ENCODE data around the gene GLIS1. TPM values are rescaled to one million over a fixed set of nuclear protein-coding genes. Genes with fewer than 3 reads are reported as not detected.

GLIS1 gene
- total RNA-seq, 1 experiment from 2014 or later = 0.39 TPM

DNA sequence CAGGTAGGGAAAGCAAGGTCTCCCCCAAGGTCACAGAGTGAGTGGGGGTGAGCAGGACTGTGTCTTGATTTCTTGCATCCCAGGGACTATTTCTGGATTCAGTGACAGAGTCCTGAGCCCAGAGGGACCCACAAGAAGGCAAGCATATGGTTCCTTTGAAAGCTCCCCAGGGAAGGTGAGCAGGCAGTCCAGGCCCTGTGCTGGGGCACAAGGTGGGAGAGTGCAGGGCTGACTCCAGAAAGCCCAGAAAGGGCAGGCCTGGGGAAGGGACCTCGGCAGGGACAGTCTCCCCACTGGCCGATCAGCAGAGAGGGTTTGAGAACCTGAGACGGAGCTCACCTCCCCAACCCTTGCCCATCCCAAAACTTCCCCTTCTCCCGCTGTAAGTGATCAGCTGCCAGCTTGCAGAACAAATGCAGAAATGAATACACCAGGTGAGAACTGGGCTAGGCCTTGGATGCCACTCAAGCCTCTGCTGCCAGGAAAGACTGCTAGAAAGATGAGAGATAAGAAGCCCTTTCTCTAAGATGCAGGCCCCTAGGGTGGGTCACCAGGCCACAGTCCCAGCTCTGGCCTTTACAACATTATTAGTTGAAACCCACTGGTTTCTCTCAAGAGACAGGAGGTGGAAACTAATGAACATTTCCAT is 121.0 kb downstream of the GLIS1 start:
- ChIA-PET POLR2A (no interaction called here), CTCF (no interaction called here), RAD21 (ENCODE audit: low non-redundant PET in 1 of 2, low total read pairs in 2 of 2, uncharacterized antibody in 2 of 2, unreplicated experiment in 2 of 2) (no interaction called here)
- H3K4me2 ChIP-seq (ENCODE audit: low read length) = no peak overlapping the region
- H3K4me1 ChIP-seq (ENCODE audit: control insufficient read depth in 1 of 2, insufficient read depth in 2 of 2, low read length in 2 of 2) = no peaks in the 10 kb centered on the region
- H3K27ac ChIP-seq (ENCODE audit: low read depth, low read length) = no peak overlapping the region
- no peak for ATAC-seq
- no peak for DNase-seq (ENCODE audit: low read depth, low spot score)
- no peak overlapping the region for H3K9ac ChIP-seq (ENCODE audit: low read length)
- no TSS peak for BruUV-seq (replicated peaks)
- H3K27me3 ChIP-seq (ENCODE audit: insufficient read depth, low read length) = no peaks in the 10 kb centered on the region
- no peaks in the 10 kb centered on the region for H3K9me2 ChIP-seq (ENCODE audit: insufficient read depth)
- H2AFZ ChIP-seq (ENCODE audit: low read depth, low read length, poor library complexity, severe bottlenecking) = no peak overlapping the region
- H3K9me3 ChIP-seq (ENCODE audit: control insufficient read depth in 1 of 2, insufficient read depth in 1 of 2, low read depth in 1 of 2, low read length in 2 of 2) = no peaks in the 10 kb centered on the region
- intact Hi-C loops (cut with micrococcal nuclease) = no loop called here
- H4K20me1 ChIP-seq (ENCODE audit: insufficient read depth) = no peaks in the 10 kb centered on the region
- no peaks in the 10 kb centered on the region for H3K79me2 ChIP-seq (ENCODE audit: insufficient read depth, low read length)
- no peak overlapping the region for H3K4me3 ChIP-seq (replicated peaks in 1 of 2; ENCODE audit: low read depth in 1 of 2, low read length in 2 of 2)
- no peaks in the 10 kb centered on the region for H3K36me3 ChIP-seq (ENCODE audit: control insufficient read depth in 1 of 2, insufficient read depth in 2 of 2, low read length in 2 of 2)
- TF ChIP-seq EGR1 (IDR thresholded peaks at IDR 0.05; ENCODE audit: low read depth) = no peak
- TF ChIP-seq, protein P1, sequence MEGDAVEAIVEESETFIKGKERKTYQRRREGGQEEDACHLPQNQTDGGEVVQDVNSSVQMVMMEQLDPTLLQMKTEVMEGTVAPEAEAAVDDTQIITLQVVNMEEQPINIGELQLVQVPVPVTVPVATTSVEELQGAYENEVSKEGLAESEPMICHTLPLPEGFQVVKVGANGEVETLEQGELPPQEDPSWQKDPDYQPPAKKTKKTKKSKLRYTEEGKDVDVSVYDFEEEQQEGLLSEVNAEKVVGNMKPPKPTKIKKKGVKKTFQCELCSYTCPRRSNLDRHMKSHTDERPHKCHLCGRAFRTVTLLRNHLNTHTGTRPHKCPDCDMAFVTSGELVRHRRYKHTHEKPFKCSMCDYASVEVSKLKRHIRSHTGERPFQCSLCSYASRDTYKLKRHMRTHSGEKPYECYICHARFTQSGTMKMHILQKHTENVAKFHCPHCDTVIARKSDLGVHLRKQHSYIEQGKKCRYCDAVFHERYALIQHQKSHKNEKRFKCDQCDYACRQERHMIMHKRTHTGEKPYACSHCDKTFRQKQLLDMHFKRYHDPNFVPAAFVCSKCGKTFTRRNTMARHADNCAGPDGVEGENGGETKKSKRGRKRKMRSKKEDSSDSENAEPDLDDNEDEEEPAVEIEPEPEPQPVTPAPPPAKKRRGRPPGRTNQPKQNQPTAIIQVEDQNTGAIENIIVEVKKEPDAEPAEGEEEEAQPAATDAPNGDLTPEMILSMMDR (IDR thresholded peaks at IDR 0.05 in 2 of 3, conservative IDR thresholded peaks at IDR 0.05 in 1 of 3; ENCODE audit: borderline replicate concordance in 1 of 3, insufficient read depth in 1 of 3, low read depth in 2 of 3, low read length in 2 of 3) = no peak
- no peak for TF ChIP-seq ZNF274 (IDR thresholded peaks at IDR 0.05; ENCODE audit: low read depth, low read length)
- TF ChIP-seq, protein P2, sequence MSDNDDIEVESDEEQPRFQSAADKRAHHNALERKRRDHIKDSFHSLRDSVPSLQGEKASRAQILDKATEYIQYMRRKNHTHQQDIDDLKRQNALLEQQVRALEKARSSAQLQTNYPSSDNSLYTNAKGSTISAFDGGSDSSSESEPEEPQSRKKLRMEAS (IDR thresholded peaks at IDR 0.05) = no peak
- TF ChIP-seq ZFX (IDR thresholded peaks at IDR 0.05) = no peak
- TF ChIP-seq CBX3 (IDR thresholded peaks at IDR 0.05; ENCODE audit: low read depth) = no peak
- no peak for TF ChIP-seq RAD21 (IDR thresholded peaks at IDR 0.05; ENCODE audit: low read depth)
- no peak for TF ChIP-seq EZH2 (IDR thresholded peaks at IDR 0.05)
- no peak for TF ChIP-seq TCF7L2 (IDR thresholded peaks at IDR 0.05; ENCODE audit: borderline replicate concordance, extremely low read depth, insufficient read depth, insufficient read length)
- no peak for TF ChIP-seq POLR2A (IDR thresholded peaks at IDR 0.05; ENCODE audit: borderline replicate concordance, extremely low read depth, insufficient read depth, insufficient read length)
- TF ChIP-seq, protein P3, sequence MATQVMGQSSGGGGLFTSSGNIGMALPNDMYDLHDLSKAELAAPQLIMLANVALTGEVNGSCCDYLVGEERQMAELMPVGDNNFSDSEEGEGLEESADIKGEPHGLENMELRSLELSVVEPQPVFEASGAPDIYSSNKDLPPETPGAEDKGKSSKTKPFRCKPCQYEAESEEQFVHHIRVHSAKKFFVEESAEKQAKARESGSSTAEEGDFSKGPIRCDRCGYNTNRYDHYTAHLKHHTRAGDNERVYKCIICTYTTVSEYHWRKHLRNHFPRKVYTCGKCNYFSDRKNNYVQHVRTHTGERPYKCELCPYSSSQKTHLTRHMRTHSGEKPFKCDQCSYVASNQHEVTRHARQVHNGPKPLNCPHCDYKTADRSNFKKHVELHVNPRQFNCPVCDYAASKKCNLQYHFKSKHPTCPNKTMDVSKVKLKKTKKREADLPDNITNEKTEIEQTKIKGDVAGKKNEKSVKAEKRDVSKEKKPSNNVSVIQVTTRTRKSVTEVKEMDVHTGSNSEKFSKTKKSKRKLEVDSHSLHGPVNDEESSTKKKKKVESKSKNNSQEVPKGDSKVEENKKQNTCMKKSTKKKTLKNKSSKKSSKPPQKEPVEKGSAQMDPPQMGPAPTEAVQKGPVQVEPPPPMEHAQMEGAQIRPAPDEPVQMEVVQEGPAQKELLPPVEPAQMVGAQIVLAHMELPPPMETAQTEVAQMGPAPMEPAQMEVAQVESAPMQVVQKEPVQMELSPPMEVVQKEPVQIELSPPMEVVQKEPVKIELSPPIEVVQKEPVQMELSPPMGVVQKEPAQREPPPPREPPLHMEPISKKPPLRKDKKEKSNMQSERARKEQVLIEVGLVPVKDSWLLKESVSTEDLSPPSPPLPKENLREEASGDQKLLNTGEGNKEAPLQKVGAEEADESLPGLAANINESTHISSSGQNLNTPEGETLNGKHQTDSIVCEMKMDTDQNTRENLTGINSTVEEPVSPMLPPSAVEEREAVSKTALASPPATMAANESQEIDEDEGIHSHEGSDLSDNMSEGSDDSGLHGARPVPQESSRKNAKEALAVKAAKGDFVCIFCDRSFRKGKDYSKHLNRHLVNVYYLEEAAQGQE (IDR thresholded peaks at IDR 0.05; ENCODE audit: low read depth) = no peak
- no peak for TF ChIP-seq YY1 (IDR thresholded peaks at IDR 0.05; ENCODE audit: extremely low read depth, insufficient replicate concordance, low read depth, low read length)
- TF ChIP-seq FOSL1 (IDR thresholded peaks at IDR 0.05; ENCODE audit: low read depth) = no peak
- TF ChIP-seq, protein P4, sequence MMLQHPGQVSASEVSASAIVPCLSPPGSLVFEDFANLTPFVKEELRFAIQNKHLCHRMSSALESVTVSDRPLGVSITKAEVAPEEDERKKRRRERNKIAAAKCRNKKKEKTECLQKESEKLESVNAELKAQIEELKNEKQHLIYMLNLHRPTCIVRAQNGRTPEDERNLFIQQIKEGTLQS (IDR thresholded peaks at IDR 0.05) = no peak
- no peak for TF ChIP-seq JUND (IDR thresholded peaks at IDR 0.05)
- TF ChIP-seq EZH2phosphoT487 (IDR thresholded peaks at IDR 0.05; ENCODE audit: borderline replicate concordance) = no peak
- no peak for TF ChIP-seq SP1 (IDR thresholded peaks at IDR 0.05; ENCODE audit: low read depth)
- TF ChIP-seq CEBPB (IDR thresholded peaks at IDR 0.05; ENCODE audit: low read depth) = no peak
- no peak for TF ChIP-seq ELF1 (IDR thresholded peaks at IDR 0.05; ENCODE audit: borderline replicate concordance, low read depth)
